IPS DF 19.7 (cell line): ENCODE results near the gene SIGLECL1.
"Not testable (repeated sequence)": the region's sequence is repeated elsewhere in the genome, so short reads cannot be mapped to it uniquely, and the experiment has no call there.

ENCODE experiments used
- DNase-seq: peaks from one replicate; pipeline ENCODE4 v3.0.0-alpha.2; 2013; ENCODE audit warnings: low read depth, low spot score

Gene SIGLECL1

DNA sequence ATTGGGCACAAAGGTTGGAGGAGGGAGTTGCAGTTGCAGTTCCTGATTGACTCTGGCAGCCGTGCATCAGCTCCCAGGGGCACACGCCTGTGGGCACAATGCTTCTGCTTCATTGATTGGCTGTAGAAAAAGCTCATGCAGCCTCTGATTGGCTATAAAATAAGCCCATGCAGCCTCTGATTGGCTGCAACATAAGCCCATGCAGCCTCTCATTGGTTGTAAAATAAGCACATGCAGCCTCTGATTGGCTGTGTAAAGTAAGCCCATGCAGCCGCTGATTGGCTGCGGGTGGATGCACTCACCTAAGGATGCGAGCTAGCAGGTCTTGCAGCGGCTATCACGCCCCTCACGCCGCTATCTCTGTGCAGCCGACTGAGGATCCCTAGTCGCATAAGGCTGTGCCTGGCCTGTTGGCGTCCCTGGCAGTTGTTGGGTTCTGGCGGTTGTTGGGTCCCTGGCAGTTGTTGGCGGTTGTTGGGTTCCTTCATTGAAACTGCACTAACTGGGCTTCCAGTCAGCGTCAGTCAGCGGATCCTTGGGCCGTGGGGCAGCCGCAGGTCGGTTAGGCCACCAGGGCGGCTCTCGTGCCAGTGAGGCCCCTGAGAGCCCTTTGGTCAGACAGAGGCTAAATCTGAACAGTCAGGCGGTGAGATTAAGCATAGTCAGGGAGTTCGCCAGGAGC, at the start of gene SIGLECL1:
Gene SIGLECL1, plus strand, starts transcription at position 295 of the 682 bp plus-strand sequence. CDS start 12,993 bp downstream, outside the sequence.
- no peak for DNase-seq

DNA sequence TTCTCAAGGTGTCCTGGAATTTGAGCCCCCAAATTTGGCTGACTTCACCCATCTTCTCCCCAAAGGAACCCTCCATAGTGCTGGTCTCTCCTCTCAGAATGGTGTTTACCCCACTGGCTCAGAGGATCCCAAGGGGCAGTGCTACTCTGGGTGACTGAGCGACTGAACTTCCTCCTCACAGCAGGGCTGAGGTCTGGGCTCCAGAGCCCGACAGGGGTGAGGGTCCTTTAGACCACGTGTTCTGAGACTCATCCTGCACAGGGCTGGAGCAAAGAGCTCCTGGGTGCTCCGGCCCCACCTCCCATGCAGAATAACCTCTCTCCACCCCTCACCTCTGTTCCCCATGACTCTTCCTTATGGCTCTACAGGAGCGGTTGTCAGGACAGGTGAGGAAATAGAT, 49.2 kb upstream of the SIGLECL1 start:
- no peak for DNase-seq

DNA sequence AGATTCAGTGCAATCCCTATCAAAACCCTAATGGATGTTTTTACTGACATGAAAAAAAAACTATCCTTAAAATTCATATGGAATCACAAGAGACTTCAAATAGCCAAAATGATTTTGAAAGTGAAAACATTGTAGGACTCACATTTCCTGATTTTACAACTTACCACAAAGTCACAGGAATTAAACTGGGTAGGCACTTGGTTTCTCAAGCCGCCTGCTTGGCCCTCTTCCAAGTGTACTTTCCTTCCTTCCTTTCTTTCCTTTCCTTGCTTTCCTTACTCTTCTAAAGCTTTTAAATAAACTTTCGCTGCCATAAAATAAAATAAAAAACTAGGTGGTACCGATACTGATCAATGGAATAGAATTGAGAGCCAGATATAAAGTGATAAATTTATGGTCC, 47.0 kb upstream of the SIGLECL1 start:
- no peak for DNase-seq

GRCh38 chr19:51204321-51204720, 46.6 kb upstream of the SIGLECL1 start:
- no peak for DNase-seq

GRCh38 chr19:51207747-51208146, 43.1 kb upstream of the SIGLECL1 start:
- no peak for DNase-seq

DNA sequence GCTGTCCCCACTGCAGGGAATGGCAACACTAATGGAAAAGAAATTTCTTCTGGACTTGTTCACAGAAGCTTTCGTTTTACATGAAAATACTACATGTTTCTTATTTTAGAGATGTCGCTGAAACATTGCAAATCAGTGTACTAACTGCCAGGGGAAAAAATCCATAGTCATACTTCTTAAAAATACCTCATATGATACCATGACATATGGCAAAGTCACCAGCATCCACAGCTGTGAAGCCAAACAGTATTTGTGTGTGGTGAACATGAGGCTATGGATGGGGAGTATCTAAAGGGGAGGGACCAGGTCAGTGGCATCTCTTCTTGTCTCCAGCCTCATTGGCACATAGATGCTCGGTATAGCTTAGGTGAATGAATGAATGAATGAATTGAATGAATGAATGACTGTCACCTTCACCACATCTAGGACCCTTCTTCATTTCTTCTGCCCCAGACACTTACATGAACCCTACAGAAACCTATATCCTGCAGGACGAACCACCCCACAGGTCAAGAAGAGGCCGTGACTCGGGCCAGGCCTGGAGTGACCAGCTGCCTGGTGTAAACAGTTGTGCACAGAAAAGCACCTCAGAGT, 40.6 kb upstream of the SIGLECL1 start:
- DNase-seq, result no peak

DNA sequence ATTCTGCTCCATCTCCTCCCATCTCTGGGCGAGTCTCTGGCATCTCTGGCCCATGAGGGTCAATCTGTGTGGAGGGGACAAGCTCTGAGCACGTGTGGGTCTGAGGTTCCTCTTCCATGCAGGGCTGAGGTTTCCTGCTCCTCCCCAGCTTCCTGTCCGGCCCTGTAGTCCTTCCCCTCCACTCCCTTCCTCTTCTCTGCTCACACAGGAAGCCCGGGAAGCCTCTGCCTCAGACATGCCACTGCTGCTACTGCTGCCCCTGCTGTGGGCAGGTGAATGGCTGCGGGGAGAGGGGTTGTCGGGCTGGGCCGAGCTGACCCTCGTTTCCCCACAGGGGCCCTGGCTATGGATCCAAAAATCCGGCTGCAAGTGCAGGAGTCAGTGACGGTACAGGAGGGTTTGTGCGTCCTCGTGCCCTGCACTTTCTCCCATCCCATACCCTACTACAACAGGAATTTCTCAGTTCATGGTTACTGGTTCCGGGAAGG, 40.0 kb upstream of the SIGLECL1 start:
- not testable (repeated sequence) for DNase-seq

- no peak for DNase-seq
Measured at GRCh38 chr19:51211833-51212232, 39.0 kb upstream of the SIGLECL1 start.

DNA sequence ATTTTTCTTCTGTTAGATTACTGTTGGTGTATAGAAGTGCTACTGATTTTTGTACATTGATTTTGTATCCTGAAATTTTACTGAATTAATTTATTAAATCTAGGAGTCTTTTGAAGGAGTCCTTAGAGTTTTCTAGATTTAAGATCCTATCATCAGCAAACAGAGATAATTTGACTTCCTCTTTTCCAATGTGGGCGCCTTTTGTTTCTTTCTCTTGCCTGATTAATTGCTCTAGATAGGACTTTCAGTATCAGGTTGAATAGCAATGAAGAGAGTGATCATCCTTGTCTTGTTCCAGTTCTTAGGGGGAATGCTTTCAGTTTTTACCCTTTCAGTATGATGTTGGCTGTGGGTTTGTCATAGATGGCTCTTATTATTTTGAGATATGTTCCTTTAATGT, 31.6 kb upstream of the SIGLECL1 start:
- no peak for DNase-seq

- no peak for DNase-seq
Measured at GRCh38 chr19:51219971-51220370, 30.9 kb upstream of the SIGLECL1 start.

- no peak for DNase-seq
Measured at GRCh38 chr19:51220996-51221395, 29.9 kb upstream of the SIGLECL1 start.

DNA sequence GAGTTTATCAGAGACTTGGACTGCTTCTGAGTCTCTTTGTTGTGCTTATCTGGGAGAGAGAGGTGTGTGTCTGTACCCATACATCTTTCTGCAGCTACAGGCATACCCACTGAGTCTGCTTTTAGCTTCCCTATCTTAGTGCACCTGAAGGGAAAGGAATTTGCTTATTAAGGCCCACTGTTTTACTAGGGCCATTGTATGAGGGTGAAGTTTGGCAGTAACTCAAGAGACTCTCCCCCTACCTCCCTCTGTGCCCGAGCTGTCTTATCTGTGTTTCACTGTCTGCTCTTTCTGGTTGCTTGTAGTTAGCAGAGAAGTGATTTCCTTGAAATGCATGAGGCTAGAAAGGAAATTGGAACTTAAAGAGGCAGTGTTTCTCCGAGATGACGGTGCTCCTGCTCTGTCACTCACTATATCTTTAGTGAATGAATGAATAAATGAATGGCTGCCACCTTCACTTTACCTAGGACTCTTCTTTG, 26.7 kb upstream of the SIGLECL1 start:
- no peak for DNase-seq

DNA sequence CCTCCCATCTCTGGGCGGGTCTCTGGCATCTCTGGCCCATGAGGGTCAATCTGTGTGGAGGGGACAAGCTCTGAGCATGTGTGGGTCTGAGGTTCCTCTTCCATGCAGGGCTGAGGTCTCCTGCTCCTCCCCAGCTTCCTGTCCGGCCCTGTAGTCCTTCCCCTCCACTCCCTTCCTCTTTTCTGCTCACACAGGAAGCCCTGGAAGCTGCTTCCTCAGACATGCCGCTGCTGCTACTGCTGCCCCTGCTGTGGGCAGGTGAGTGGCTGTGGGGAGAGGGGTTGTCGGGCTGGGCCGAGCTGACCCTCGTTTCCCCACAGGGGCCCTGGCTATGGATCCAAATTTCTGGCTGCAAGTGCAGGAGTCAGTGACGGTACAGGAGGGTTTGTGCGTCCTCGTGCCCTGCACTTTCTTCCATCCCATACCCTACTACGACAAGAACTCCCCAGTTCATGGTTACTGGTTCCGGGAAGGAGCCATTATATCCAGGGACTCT, 25.9 kb upstream of the SIGLECL1 start, which contains the start of gene CD33:
Gene CD33, plus strand, starts transcription at position 183 of the 496 bp plus-strand sequence. Its CDS starts 39 bp downstream, at position 222.
- not testable (repeated sequence) for DNase-seq

DNA sequence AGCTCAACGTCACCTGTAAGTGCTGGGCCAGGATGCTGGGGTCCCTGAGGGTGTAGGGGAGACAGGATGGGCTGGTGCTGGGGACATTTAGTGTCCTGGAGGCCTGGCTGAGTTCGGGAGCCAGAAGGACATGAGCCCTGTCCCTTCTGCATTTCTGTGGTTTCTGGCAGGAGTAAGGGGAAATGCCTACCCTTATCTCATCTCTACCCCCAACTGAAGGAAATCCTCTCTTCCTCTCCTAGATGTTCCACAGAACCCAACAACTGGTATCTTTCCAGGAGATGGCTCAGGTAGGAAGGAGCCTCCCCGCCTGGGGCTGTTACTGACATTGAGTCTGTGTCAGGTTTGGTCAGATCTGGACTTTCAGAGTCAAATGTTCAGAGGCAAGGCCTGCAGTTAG, 24.8 kb upstream of the SIGLECL1 start:
- no peak for DNase-seq

- no peak for DNase-seq
Measured at GRCh38 chr19:51227326-51227725, 23.6 kb upstream of the SIGLECL1 start.

GRCh38 chr19:51227966-51228365, 22.9 kb upstream of the SIGLECL1 start:
- no peak for DNase-seq

DNA sequence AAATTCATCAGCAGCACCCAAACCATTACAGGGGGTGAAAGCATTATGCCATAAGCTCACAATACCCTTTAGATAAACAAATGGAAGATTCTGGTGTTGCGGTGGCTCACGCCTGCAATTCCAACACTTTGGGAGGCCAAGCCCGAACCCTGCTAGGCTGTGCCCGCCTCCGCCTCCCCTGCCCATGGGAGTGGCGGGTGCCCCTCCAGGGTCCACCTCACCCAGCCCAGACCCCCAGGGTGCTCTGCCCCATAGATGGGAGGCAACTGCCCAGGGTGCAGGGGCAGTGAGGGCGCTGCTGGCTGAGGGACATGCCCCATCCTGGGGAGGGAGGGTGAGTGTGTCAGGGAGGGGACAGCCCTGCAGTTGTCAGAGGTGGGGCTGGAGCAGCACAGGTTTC, 10.0 kb upstream of the SIGLECL1 start:
- no peak for DNase-seq

- no peak for DNase-seq
Measured at GRCh38 chr19:51242881-51243630, 7.8 kb upstream of the SIGLECL1 start.

DNA sequence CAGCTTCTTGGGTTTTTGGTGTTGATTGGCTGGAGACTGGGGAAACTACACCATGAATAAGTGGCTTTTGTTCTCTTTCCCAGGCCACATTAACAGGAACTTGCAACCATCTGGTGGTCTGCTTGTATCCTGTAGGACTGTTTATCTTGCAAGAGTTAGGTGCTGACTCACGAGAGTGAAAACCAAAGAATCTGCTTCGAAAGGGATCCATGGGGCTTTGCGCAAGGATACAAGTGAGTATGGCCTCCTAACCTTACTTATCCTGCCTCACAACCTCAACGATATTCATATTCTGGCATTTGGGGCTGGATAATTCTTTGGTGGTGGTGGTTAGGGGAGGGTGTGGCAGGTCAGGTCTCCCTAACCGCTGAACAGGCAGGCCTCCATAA, 4.7 kb upstream of the SIGLECL1 start:
- DNase-seq, result no peak

GRCh38 chr19:51247972-51248590, 2.8 kb upstream of the SIGLECL1 start:
- no peak for DNase-seq

- no peak for DNase-seq
Measured at GRCh38 chr19:51251468-51251820, 564 bp downstream of the SIGLECL1 start.
